ENCODE data around the gene GRK1. TPM values are rescaled to one million over a fixed set of nuclear protein-coding genes. Genes with fewer than 3 reads are reported as not detected.

GRK1 gene
- total and polyA plus RNA-seq, 2 of the 13 experiments (the other 11 are each of a cell fraction or from before 2014, with no cell fraction given), result 0.07 to 0.12 TPM

GRCh38 chr13:113653264-113654174 is 13.5 kb upstream of the GRK1 start:
- Histone ChIP-seq H3K4me1 (ENCODE audit: insufficient read depth, low read length) (peaks cover 6% of the 10 kb centered on the region; the same call in 1 of the 2 replicates), H3K27me3 (ENCODE audit: control insufficient read depth in 1 of 2, insufficient read depth in 2 of 2, low read length in 2 of 2) (peaks cover 0 to 15% of the 10 kb centered on the region in 2 experiments; a peak in 3 of 5 replicates), H3K27ac (ENCODE audit: extremely low read length, insufficient read depth, low read length) (no peak overlapping the region), H4K20me1 (ENCODE audit: insufficient read depth, low read length) (no peaks in the 10 kb centered on the region), H3K4me2 (ENCODE audit: low read depth, low read length) (no peak overlapping the region), H3K79me2 (ENCODE audit: insufficient read depth, low read length) (no peaks in the 10 kb centered on the region), H3K36me3 (replicated peaks in 1 of 2; ENCODE audit: control insufficient read depth in 1 of 2, insufficient read depth in 2 of 2, low read length in 2 of 2) (no peaks in the 10 kb centered on the region), H2AFZ (ENCODE audit: low read length) (no peak overlapping the region), H3K9ac (ENCODE audit: insufficient read depth, low read depth, low read length) (no peak overlapping the region), H3K9me3 (ENCODE audit: low read length) (no peaks in the 10 kb centered on the region), H3K4me3 (replicated peaks in 1 of 3; ENCODE audit: insufficient read depth in 1 of 3, low read depth in 2 of 3, low read length in 3 of 3) (no peak overlapping the region)
- intact Hi-C loops (cut with micrococcal nuclease; ENCODE audit: unreplicated experiment), result no loop called here
- DNase-seq (ENCODE audit: low spot score) (no peak), ATAC-seq (no peak), FAIRE-seq (no peak)
- CTCF ChIA-PET (ENCODE audit: low intra/inter-chr PET ratio, low total read pairs), result no interaction called here
- POLR2A ChIA-PET, result no interaction called here
- no TSS peak for BruUV-seq (replicated peaks)
- 78% methylated on average over 23 of the region's 24 CpGs for WGBS (ENCODE audit: low lambda C conversion rate)
- in situ Hi-C loops (cut with HindIII; ENCODE audit: extremely low pct_ligation_motif_present, low pct_unique_long_range_greater_than_20kb), result no loop called here
- TF ChIP-seq, protein P1, sequence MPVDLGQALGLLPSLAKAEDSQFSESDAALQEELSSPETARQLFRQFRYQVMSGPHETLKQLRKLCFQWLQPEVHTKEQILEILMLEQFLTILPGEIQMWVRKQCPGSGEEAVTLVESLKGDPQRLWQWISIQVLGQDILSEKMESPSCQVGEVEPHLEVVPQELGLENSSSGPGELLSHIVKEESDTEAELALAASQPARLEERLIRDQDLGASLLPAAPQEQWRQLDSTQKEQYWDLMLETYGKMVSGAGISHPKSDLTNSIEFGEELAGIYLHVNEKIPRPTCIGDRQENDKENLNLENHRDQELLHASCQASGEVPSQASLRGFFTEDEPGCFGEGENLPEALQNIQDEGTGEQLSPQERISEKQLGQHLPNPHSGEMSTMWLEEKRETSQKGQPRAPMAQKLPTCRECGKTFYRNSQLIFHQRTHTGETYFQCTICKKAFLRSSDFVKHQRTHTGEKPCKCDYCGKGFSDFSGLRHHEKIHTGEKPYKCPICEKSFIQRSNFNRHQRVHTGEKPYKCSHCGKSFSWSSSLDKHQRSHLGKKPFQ (CRISPR knock-in tag; IDR thresholded peaks at IDR 0.05; ENCODE audit: insufficient replicate concordance), result peak; percentile 89
- TF ChIP-seq ZNF569 (CRISPR knock-in tag; IDR thresholded peaks at IDR 0.05; ENCODE audit: borderline replicate concordance) (no peak), RAD51 (IDR thresholded peaks at IDR 0.05; ENCODE audit: borderline replicate concordance) (no peak), ZNF878 (CRISPR knock-in tag; IDR thresholded peaks at IDR 0.05) (no peak), JUN (CRISPR knock-in tag; IDR thresholded peaks at IDR 0.05) (no peak), MAFF (IDR thresholded peaks at IDR 0.05; ENCODE audit: low read depth, low read length) (no peak)

Data from HepG2 (cell line).